Activated T-cell treated with anti-CD3 and anti-CD28 coated beads, Interleukin-2, amount 50 U/mL, for 48 hours (primary cell): ENCODE measurements around the gene TICRR.

ENCODE experiments used
- DNase-seq, 2 experiments: peaks; one replicate each; pipeline ENCODE4 v3.0.0-alpha.2; 2020

Gene TICRR

GRCh38 chr15:89656116-89656815 is 81.0 kb downstream of the TICRR start:
- DNase-seq: no peak

GRCh38 chr15:89657686-89658200 is 82.5 kb downstream of the TICRR start:
- no peak for DNase-seq

GRCh38 chr15:89659295-89659694 is 84.0 kb downstream of the TICRR start:
- no peak for DNase-seq

GRCh38 chr15:89660556-89660955 is 85.3 kb downstream of the TICRR start:
- DNase-seq: no peak

- DNase-seq: no peak
Observed at GRCh38 chr15:89662893-89663626, 87.8 kb downstream of the TICRR start.

GRCh38 chr15:89664441-89665350 is 89.4 kb downstream of the TICRR start:
- no peak for DNase-seq

GRCh38 chr15:89665449-89666181 is 90.3 kb downstream of the TICRR start:
- peak; percentile 26 to 43 for DNase-seq

GRCh38 chr15:89666184-89666857 is 91.1 kb downstream of the TICRR start:
- no peak for DNase-seq

- no peak for DNase-seq
Observed at GRCh38 chr15:89666858-89667705, 91.8 kb downstream of the TICRR start.

- DNase-seq: no peak
Observed at GRCh38 chr15:89667706-89667960, 92.4 kb downstream of the TICRR start.

- DNase-seq: no peak
Observed at GRCh38 chr15:89668171-89668570, 92.9 kb downstream of the TICRR start.

- no peak for DNase-seq
Observed at GRCh38 chr15:89669309-89669865, 94.1 kb downstream of the TICRR start.

GRCh38 chr15:89669941-89670340 is 94.7 kb downstream of the TICRR start:
- no peak for DNase-seq

GRCh38 chr15:89670971-89671560 is 95.8 kb downstream of the TICRR start:
- no peak for DNase-seq

- no peak for DNase-seq
Observed at GRCh38 chr15:89671687-89672086, 96.4 kb downstream of the TICRR start.

- DNase-seq: no peak
Observed at GRCh38 chr15:89672221-89673164, 97.2 kb downstream of the TICRR start.

- DNase-seq: peak; percentile 39 to 54
Observed at GRCh38 chr15:89673165-89673512, 97.9 kb downstream of the TICRR start.

GRCh38 chr15:89674526-89674925 is 99.3 kb downstream of the TICRR start:
- no peak for DNase-seq

GRCh38 chr15:89675606-89676005 is 100.3 kb downstream of the TICRR start:
- DNase-seq: no peak
